ENCODE measurements around the gene THSD7B. TPM values are rescaled to one million over a fixed set of nuclear protein-coding genes. Genes with fewer than 3 reads are reported as not detected.
A peak's percentile ranks its signal among the peaks of the same experiment; 100 is the strongest.

The THSD7B gene
- total RNA-seq, 2 donors from 2014 or later = 0.95 to 12.7 TPM

GRCh38 chr2:136844546-136844945 is 79.2 kb downstream of the THSD7B start:
- Histone ChIP-seq H3K4me1 (ENCODE audit: control insufficient read depth in 1 of 2, low read depth in 2 of 2) (peaks cover 0 to 6% of the 10 kb centered on the region in 2 donors), H3K9me3 (no peaks in the 10 kb centered on the region), H3K27ac (no peak overlapping the region), H3K36me3 (no peaks in the 10 kb centered on the region), H3K4me3 (no peak overlapping the region), H3K27me3 (replicated peaks; ENCODE audit: insufficient read depth) (no peaks in the 10 kb centered on the region)
- no peak for TF ChIP-seq CTCF (IDR thresholded peaks at IDR 0.05)
- ATAC-seq (ENCODE audit: insufficient number of reproducible peaks, low FRiP score, low read depth) = no peak
- no peak for DNase-seq (ENCODE audit: low spot score)

- no peaks in the 10 kb centered on the region for H3K36me3 ChIP-seq
- no peaks in the 10 kb centered on the region for H3K9me3 ChIP-seq
- no peak for ATAC-seq (ENCODE audit: insufficient number of reproducible peaks, low FRiP score, low read depth)
These were observed 93.3 kb downstream of the THSD7B start for GRCh38 chr2:136858656-136859055.

GRCh38 chr2:136860443-136860958 is 95.2 kb downstream of the THSD7B start:
- ATAC-seq (ENCODE audit: insufficient number of reproducible peaks, low FRiP score, low read depth) = no peak
- Histone ChIP-seq H3K4me3 (no peak overlapping the region), H3K4me1 (ENCODE audit: control insufficient read depth in 1 of 2, low read depth in 2 of 2) (peaks cover 4 to 13% of the 10 kb centered on the region in 2 donors), H3K36me3 (no peaks in the 10 kb centered on the region), H3K27ac (no peak overlapping the region), H3K9me3 (no peaks in the 10 kb centered on the region), H3K27me3 (replicated peaks; ENCODE audit: insufficient read depth) (no peaks in the 10 kb centered on the region)
- DNase-seq (ENCODE audit: low spot score) = no peak
- TF ChIP-seq CTCF (IDR thresholded peaks at IDR 0.05) = no peak

More at GRCh38 chr2:136858656-136859055, 93.3 kb downstream of the THSD7B start:
- peaks cover 4 to 7% of the 10 kb centered on the region in 2 donors for H3K4me1 ChIP-seq (ENCODE audit: control insufficient read depth in 1 of 2, low read depth in 2 of 2)
- no peak overlapping the region for H3K4me3 ChIP-seq
- no peak overlapping the region for H3K27ac ChIP-seq
- H3K27me3 ChIP-seq (replicated peaks; ENCODE audit: insufficient read depth) = no peaks in the 10 kb centered on the region
- TF ChIP-seq CTCF (IDR thresholded peaks at IDR 0.05) = no peak
- no peak for DNase-seq (ENCODE audit: low spot score)

GRCh38 chr2:136863468-136863867 is 98.1 kb downstream of the THSD7B start:
- peak overlapping the region; percentile 57 for H3K4me3 ChIP-seq
- peaks cover 4 to 13% of the 10 kb centered on the region in 2 donors for H3K4me1 ChIP-seq (ENCODE audit: control insufficient read depth in 1 of 2, low read depth in 2 of 2)
- ATAC-seq (ENCODE audit: insufficient number of reproducible peaks, low FRiP score, low read depth) (peak; percentile 64), DNase-seq (ENCODE audit: low spot score) (no peak)
- H3K27ac ChIP-seq = peak overlapping the region; percentile 30 to 53
- TF ChIP-seq CTCF (IDR thresholded peaks at IDR 0.05) = no peak
- H3K36me3 ChIP-seq = no peaks in the 10 kb centered on the region
- H3K27me3 ChIP-seq (replicated peaks; ENCODE audit: insufficient read depth) = no peaks in the 10 kb centered on the region
- H3K9me3 ChIP-seq = no peaks in the 10 kb centered on the region

- DNase-seq (ENCODE audit: low spot score) = no peak
- Histone ChIP-seq H3K27me3 (replicated peaks; ENCODE audit: insufficient read depth) (no peaks in the 10 kb centered on the region), H3K9me3 (no peaks in the 10 kb centered on the region), H3K4me3 (peak overlapping the region; percentile 57), H3K27ac (peak overlapping the region; percentile 30 to 53), H3K36me3 (no peaks in the 10 kb centered on the region), H3K4me1 (ENCODE audit: control insufficient read depth in 1 of 2, low read depth in 2 of 2) (peaks cover 4 to 13% of the 10 kb centered on the region in 2 donors)
- ATAC-seq (ENCODE audit: insufficient number of reproducible peaks, low FRiP score, low read depth) = peak; percentile 17
- TF ChIP-seq CTCF (IDR thresholded peaks at IDR 0.05) = no peak
These were observed 98.5 kb downstream of the THSD7B start for GRCh38 chr2:136863874-136864273.
